Measurements from ENCODE around the gene IL22RA2.
"Not testable (repeated sequence)": the region's sequence is repeated elsewhere in the genome, so short reads cannot be mapped to it uniquely, and the experiment has no call there.

IL22RA2 gene, protein sequence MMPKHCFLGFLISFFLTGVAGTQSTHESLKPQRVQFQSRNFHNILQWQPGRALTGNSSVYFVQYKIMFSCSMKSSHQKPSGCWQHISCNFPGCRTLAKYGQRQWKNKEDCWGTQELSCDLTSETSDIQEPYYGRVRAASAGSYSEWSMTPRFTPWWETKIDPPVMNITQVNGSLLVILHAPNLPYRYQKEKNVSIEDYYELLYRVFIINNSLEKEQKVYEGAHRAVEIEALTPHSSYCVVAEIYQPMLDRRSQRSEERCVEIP

DNA sequence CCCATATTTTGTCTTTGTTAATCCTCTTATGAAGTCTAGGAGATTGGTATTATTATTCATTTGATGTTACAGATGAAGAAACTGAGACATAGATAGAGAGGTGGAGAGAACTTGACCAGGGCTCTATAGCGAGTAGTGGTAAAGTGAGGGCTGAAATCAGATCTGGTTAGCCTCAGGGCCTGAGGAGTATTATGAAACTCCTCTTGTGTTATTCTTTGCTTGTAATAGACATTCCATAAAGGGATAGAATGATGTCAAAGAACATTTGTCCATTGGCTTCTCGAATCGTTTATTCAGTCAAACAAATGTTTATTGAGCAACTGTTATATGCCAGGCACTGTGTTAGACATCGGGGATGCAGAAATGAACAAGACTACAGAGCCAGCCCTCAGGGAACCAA is at the start of gene IL22RA2:
Gene IL22RA2, minus strand, starts transcription at position 144 of the 400 bp plus-strand sequence. CDS start 11,895 bp downstream, outside the sequence.
- no peak for ATAC-seq
- DNase-seq, result no peak

- ATAC-seq (no peak), DNase-seq (no peak)
These were observed 48.9 kb upstream of the IL22RA2 start for GRCh38 chr6:137222381-137222780.

DNA sequence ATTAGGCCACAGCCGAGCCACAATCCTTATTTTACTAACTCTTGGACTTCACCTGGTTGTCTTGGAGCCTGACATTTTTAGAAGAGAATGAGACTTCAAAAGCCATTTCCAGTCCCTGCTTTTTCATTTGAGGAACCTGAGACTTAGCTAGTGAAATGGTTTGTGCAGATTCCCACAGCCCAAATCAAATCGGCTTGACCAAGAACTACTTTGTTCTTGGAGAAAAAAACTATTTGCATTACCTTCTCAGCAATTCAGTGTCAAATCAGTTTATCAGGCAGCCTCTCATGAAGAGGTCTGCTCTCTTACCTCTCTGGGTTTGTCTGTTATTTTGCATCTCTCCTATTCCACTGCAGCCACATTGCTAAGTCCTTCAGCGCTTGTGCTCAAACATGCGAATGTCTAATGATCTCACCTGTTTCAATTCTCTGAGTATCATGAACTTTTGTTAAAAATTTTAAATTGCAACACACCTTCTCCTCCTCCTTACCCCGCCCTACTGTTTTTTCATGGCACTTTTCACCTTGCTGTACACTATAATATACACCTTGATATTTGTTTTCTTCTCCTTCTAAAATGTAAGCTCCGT is 46.3 kb upstream of the IL22RA2 start:
- DNase-seq (no peak), ATAC-seq (no peak)

- ATAC-seq, result peak; percentile 89
These were observed 45.6 kb upstream of the IL22RA2 start, which contains the start of gene IFNGR1 for GRCh38 chr6:137218917-137219663. IFNGR1 (minus strand) TSS chr6:137219385; CDS start chr6:137219327, 58 bp downstream.

GRCh38 chr6:137218473-137218916 is 45.1 kb upstream of the IL22RA2 start:
- DNase-seq (peak; percentile 45), ATAC-seq (peak; percentile 76)

More at GRCh38 chr6:137218917-137219663, 45.6 kb upstream of the IL22RA2 start, which contains the start of gene IFNGR1:
- peak; percentile 99 for DNase-seq

DNA sequence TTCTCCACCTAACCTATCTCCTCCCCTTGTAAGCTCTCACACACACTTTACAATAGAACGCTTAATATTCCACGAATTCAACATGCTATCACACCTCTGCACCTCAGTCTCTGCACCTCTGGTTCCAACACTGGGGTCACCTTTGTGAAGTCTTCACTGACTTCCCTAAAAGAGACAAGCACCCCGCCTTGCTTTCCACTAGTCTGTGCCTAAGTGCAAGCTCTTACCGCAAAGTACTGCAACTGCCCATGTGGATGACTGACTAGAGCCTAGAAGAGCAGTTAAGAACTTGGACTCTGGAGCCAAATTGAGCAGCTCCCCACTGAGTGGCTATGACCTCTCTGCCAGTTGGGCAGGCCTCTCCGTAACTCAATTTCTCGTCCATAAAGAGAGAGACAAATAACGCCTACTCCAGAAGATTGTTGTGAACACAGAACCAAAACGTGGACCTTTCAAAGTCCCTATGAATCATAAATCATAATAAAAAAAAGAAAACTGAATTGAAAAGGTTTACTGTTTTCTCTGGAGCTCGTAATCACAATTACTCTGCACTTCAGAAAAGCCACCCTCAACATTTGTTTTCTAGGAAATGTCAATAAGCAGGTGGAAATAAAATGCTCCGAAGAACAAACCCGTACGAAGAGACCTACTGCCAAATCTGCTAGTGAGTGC is 44.5 kb upstream of the IL22RA2 start:
- ATAC-seq, result no peak
- DNase-seq, result no peak

- DNase-seq, result no peak
- ATAC-seq, result no peak
These were observed 43.6 kb upstream of the IL22RA2 start for GRCh38 chr6:137216875-137217553.

DNA sequence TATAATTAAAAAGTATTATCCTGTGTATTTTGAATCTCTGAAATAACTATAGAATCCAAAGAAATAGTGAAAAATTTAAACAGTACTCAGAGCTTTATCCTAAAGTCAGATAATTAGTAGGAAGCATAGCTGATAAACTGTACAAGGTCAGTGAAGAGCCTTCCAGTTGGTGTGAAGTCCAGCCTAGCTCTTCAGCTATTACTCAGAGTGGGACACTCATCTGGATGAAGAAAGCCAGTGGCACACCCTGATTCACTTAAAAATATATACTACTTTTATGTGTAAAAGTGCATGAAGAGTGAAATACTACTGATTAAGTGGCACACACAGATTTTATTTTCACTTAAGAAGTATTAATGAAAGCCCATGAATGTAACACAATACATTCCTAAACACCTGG is 42.7 kb upstream of the IL22RA2 start:
- ATAC-seq (no peak), DNase-seq (no peak)

- DNase-seq, ATAC-seq: not testable (repeated sequence)
These were observed 42.2 kb upstream of the IL22RA2 start for GRCh38 chr6:137215630-137216029.

- ATAC-seq (no peak), DNase-seq (no peak)
These were observed 41.5 kb upstream of the IL22RA2 start for GRCh38 chr6:137214931-137215330.

DNA sequence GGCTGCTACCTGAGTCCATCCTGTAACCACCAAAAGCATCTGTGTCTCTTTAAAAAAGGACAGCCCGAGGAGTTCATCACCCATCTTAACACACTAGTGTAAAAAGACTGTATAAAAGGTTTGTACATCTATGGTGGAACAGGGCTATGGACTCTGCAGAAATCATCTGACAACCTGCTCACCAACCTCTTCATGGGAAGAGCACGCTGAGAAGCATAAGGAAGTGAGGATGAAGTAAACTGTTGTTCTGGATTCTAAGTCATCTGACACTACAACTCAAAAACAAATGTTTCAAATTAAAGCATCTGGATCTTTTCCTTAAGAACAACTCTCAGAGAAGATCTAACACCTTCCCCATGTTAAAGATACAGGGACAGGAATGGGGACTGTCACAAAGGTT is 40.4 kb upstream of the IL22RA2 start:
- DNase-seq, result no peak
- ATAC-seq, result no peak

GRCh38 chr6:137213331-137213740 is 39.9 kb upstream of the IL22RA2 start:
- ATAC-seq (no peak), DNase-seq (no peak)

DNA sequence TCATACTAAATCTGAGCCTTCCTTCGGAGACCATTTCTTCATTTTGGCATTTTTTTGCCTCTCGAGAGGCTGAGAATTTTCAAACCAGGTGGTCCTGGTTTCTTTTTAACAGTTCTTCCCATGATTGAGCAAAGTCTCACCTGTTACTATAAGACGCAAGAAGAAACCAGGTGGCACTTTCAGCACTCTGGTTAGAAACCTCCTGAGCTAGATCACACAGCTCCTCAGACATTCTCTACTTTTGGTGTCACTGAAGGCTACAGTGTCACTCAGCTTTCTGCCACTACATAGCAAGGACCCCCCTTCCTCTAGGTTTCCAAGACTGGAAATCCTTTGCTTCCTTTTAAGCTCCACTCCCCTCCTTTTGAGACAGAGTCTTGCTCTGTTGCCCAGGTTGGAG is 38.5 kb upstream of the IL22RA2 start:
- ATAC-seq (no peak), DNase-seq (no peak)

DNA sequence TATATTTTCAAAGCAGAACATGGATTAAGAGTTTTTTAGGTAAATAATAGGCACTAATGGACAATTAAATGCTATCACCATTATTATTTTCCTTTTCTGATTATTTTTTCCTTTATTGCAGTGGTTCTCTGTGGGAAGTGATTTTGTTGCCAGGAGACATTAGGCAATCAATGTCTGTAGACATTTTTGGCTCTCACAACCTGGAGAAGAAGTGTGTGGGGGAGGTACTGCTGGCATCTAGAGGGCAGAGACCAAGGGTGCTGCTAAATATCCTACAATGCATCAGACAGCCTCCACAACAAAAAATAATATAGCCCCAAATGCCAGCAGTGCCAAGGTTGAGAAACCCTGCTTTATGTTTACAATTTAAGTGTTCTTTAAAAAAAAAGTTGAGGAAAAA is 37.5 kb upstream of the IL22RA2 start:
- no peak for DNase-seq
- no peak for ATAC-seq

- DNase-seq (no peak), ATAC-seq (no peak)
These were observed 34.8 kb upstream of the IL22RA2 start for GRCh38 chr6:137208279-137208678.

GRCh38 chr6:137207457-137207856 is 34.0 kb upstream of the IL22RA2 start:
- ATAC-seq, DNase-seq: not testable (repeated sequence)

GRCh38 chr6:137206577-137206976 is 33.1 kb upstream of the IL22RA2 start:
- DNase-seq, result no peak
- ATAC-seq, result no peak

DNA sequence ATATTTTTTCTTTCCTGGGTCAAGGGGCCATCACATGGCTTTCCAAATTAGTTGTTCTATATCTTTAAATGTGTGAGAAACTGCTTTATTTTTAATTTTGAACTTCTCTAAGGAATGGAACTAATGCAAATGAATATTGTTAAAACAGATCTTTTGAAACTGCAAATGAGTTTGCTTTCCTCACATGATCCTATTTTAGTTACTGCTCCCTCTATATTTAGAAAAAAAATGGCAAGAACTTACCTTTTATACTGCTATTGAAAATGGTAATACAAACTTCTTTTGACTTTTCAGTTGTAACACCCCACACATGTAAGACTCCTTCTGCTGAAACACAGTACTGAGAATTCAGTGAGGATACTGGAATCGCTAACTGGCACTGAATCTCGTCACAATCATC is 29.8 kb upstream of the IL22RA2 start:
- DNase-seq (no peak), ATAC-seq (no peak)

DNA sequence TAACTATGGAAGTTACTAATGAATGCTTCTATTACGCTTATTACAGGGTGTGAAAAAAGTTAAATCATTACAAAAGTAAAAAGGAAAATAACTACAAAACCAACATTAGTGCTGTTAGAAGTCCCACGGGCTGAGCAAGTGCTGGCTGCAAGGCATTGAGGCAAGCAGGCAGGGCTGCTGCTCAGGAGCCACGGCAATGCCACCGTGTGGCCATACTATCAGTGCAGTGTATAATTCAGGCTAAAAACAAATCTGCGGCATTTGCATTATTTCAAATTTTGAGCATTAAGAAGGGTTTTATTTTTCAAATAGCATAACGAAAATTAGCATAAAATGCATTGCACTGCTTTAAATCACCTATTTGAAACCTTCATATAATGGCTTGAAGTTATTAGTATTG is 28.6 kb upstream of the IL22RA2 start:
- ATAC-seq (no peak), DNase-seq (no peak)

- ATAC-seq, result no peak
- no peak for DNase-seq
These were observed 27.6 kb upstream of the IL22RA2 start for GRCh38 chr6:137201006-137201405.

DNA sequence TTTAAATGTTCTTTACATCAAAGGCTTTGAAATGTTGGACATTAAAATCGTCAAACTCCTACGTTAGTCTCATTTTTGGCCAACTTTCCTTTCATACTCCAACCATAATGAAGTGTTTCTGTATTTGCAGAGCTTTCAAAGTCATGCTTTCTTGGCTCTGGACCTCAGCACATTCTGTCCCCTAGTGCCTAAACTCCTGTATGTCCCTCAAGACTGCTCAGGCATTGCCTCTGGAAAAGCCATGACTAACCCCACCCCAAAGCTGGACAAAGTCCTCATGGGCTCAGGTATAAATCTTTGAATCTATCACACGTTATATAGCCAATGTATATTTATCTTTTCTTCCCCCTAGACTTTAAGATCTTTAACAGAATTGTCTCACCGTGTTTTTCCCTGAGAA is 26.8 kb upstream of the IL22RA2 start:
- ATAC-seq, result no peak
- no peak for DNase-seq
